Activated T-helper 1 cell treated with anti-CD3 and anti-CD28 coated beads, Interleukin-12 subunit alpha, Interleukin-12 subunit beta, Interleukin-2, Interleukin-4 antibody, amounts not matched to agents 30 ng/mL and 10 ng/mL and 1 ng/mL, durations not matched to agents 14 hours and 24 hours and 36 hours (primary cell): ENCODE data around the gene PLA2G15. TPM values are rescaled to one million over a fixed set of nuclear protein-coding genes. Genes with fewer than 3 reads are reported as not detected.
A peak's percentile ranks its signal among the peaks of the same experiment; 100 is the strongest.

ENCODE experiments used
- DNase-seq: peaks from one replicate; pipeline ENCODE4 v3.0.0; 2021; ENCODE audit warnings: low spot score
- H3K27ac Mint-ChIP-seq: one replicate; pipeline ENCODE4 v1.8.0; 2021; ENCODE audit warnings: mild to moderate bottlenecking, mixed read lengths
- H3K27me3 Mint-ChIP-seq: one replicate; pipeline ENCODE4 v1.8.0; 2022; ENCODE audit warnings: mild to moderate bottlenecking, moderate library complexity, mixed read lengths; ENCODE audit not compliant: insufficient read depth
- H3K36me3 Mint-ChIP-seq: one replicate; pipeline ENCODE4 v1.8.0; 2021; ENCODE audit warnings: low read depth, mixed read lengths
- H3K4me1 Mint-ChIP-seq: one replicate; pipeline ENCODE4 v1.8.0; 2021; ENCODE audit warnings: low read depth, mixed read lengths
- H3K4me3 Mint-ChIP-seq: one replicate; pipeline ENCODE4 v1.8.0; 2021; ENCODE audit warnings: mild to moderate bottlenecking, moderate library complexity, mixed read lengths
- H3K9me3 Mint-ChIP-seq: one replicate; pipeline ENCODE4 v1.8.0; 2021; ENCODE audit warnings: mixed read lengths
- intact Hi-C: fragments of 100-400 bp; cut with micrococcal nuclease; formaldehyde crosslinking; loops from one replicate; pipeline ENCODE4 v1.15.1; 2024
- total RNA-seq: library from RNA; stranded (reverse); gene quantifications from 2 replicates; pipeline ENCODE4 v1.2.3, GENCODE V29; 2022

Gene PLA2G15
- total RNA-seq, 1 donor from 2014 or later, result 8.8 TPM

GRCh38 chr16:68300734-68301459 lies 55.7 kb downstream of the PLA2G15 start:
- Mint-ChIP-seq H3K4me3 (no peak overlapping the region), H3K4me1 (peaks cover 33% of the 10 kb centered on the region), H3K9me3 (no peaks in the 10 kb centered on the region), H3K36me3 (peaks cover 68% of the 10 kb centered on the region), H3K27me3 (no peaks in the 10 kb centered on the region), H3K27ac (peak overlapping the region; percentile 50)
- no peak for DNase-seq
- intact Hi-C loops, result no loop called here

- DNase-seq, result no peak
- Mint-ChIP-seq H3K4me3 (no peak overlapping the region), H3K27ac (no peak overlapping the region), H3K27me3 (no peaks in the 10 kb centered on the region), H3K9me3 (no peaks in the 10 kb centered on the region), H3K4me1 (peaks cover 39% of the 10 kb centered on the region), H3K36me3 (peaks cover 40% of the 10 kb centered on the region)
- intact Hi-C loops, result no loop called here
Observed at GRCh38 chr16:68306633-68307032, 61.5 kb downstream of the PLA2G15 start.

- peaks cover 29% of the 10 kb centered on the region for H3K36me3 Mint-ChIP-seq
- peak; percentile 14 for DNase-seq
- intact Hi-C loops, result loop anchor here (1.0 to 10.0 kb wide), 8 partner anchors 20 to 465 kb away; partner anchors contain the start of genes CENPT, ESRP2, NFATC3 and NUTF2
Observed at GRCh38 chr16:68309799-68310198, 64.6 kb downstream of the PLA2G15 start.

GRCh38 chr16:68310437-68310773 lies 65.2 kb downstream of the PLA2G15 start:
- H3K4me1 Mint-ChIP-seq, result peaks cover 38% of the 10 kb centered on the region
- peak overlapping the region; percentile 99 for H3K4me3 Mint-ChIP-seq
- no peaks in the 10 kb centered on the region for H3K27me3 Mint-ChIP-seq
- H3K36me3 Mint-ChIP-seq, result peaks cover 26% of the 10 kb centered on the region
- H3K9me3 Mint-ChIP-seq, result no peaks in the 10 kb centered on the region
- no peak for DNase-seq
- peak overlapping the region; percentile 98 for H3K27ac Mint-ChIP-seq
- intact Hi-C loops, result loop anchor here (1.0 to 10.0 kb wide), 8 partner anchors 21 to 466 kb away; partner anchors contain the start of genes CENPT, ESRP2, NFATC3 and NUTF2

More at GRCh38 chr16:68309799-68310198, 64.6 kb downstream of the PLA2G15 start:
- H3K27me3 Mint-ChIP-seq, result no peaks in the 10 kb centered on the region
- H3K4me1 Mint-ChIP-seq, result peaks cover 40% of the 10 kb centered on the region
- H3K27ac Mint-ChIP-seq, result peak overlapping the region; percentile 98
- no peaks in the 10 kb centered on the region for H3K9me3 Mint-ChIP-seq
- peak overlapping the region; percentile 99 for H3K4me3 Mint-ChIP-seq

Other genes starting within 250 kb of the PLA2G15 start
- 2.4 and 2.6 TPM in 2 replicates for gene DPEP2, start 245.9 kb upstream of the PLA2G15 start, total RNA-seq
- not detected in 2 replicates for gene DPEP2NB, start 229.5 kb upstream of the PLA2G15 start, total RNA-seq
- 28.2 and 28.4 TPM in 2 replicates for gene DDX28, start 222.1 kb upstream of the PLA2G15 start, total RNA-seq
- 34.7 and 37.2 TPM in 2 replicates for gene DUS2, start 222.1 kb upstream of the PLA2G15 start, total RNA-seq
- 152 and 157 TPM in 2 replicates for gene NFATC3, start 160.0 kb upstream of the PLA2G15 start, total RNA-seq
- gene ESRP2, start 9.2 kb upstream of the PLA2G15 start, total RNA-seq, result 0.10 and 0.12 TPM in 2 replicates
- 139 and 143 TPM in 2 replicates for gene SLC7A6, start 19.2 kb downstream of the PLA2G15 start, total RNA-seq
- 26.5 and 27.6 TPM in 2 replicates for gene SLC7A6OS, start 65.6 kb downstream of the PLA2G15 start, total RNA-seq
- gene PRMT7, start 65.6 kb downstream of the PLA2G15 start, total RNA-seq, result 80.6 and 85.2 TPM in 2 replicates
- 0.49 and 0.61 TPM in 2 replicates for gene SMPD3, start 203.1 kb downstream of the PLA2G15 start, total RNA-seq